ENCODE measurements around the gene SDC4.

The SDC4 gene

GRCh38 chr20:45338121-45339030, 9.8 kb downstream of the SDC4 start:
- H3K4me3 ChIP-seq (ENCODE audit: low read depth, low read length): no peak overlapping the region
- TF ChIP-seq, protein P1, sequence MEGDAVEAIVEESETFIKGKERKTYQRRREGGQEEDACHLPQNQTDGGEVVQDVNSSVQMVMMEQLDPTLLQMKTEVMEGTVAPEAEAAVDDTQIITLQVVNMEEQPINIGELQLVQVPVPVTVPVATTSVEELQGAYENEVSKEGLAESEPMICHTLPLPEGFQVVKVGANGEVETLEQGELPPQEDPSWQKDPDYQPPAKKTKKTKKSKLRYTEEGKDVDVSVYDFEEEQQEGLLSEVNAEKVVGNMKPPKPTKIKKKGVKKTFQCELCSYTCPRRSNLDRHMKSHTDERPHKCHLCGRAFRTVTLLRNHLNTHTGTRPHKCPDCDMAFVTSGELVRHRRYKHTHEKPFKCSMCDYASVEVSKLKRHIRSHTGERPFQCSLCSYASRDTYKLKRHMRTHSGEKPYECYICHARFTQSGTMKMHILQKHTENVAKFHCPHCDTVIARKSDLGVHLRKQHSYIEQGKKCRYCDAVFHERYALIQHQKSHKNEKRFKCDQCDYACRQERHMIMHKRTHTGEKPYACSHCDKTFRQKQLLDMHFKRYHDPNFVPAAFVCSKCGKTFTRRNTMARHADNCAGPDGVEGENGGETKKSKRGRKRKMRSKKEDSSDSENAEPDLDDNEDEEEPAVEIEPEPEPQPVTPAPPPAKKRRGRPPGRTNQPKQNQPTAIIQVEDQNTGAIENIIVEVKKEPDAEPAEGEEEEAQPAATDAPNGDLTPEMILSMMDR (IDR thresholded peaks at IDR 0.05; ENCODE audit: borderline replicate concordance, insufficient read depth, low read depth, low read length): no peak

DNA sequence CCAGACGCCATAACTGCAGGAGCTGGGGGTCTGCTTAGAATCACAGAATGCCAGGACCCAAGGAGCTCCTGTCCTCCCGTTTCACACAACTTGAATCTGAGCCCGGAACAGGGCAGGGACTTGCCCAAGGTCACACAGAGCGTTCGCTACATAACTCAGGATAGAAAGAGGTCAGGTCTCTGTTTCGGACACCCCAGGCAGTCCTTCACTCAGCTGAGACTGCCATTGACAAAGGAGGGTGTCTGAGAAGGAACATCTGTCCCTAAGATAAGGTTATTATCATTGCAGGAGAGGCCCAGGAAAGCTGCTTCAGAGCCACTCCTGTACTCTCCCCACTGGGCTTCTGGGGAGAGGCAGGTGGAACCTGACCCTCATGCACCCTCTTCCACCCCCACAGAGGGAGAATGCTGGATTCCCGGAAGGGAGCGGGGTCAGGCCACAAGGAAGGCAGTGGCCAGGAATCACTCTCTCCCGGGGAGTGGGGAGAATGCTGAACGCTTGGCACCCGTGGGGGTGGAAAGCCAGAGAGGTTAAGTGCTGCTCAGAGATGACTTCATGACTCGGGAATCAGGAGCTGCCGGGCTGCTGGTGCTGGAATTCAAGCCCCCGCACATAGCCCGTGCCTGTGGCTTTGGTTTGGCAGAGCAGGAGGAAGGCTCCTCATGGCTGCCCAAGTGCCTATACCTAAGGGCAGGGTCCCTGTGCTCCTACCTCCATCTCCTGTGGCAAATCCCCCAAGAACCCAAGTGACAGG, 10.7 kb downstream of the SDC4 start:
- H3K4me3 ChIP-seq (ENCODE audit: low read depth, low read length): no peak overlapping the region
- TF ChIP-seq, protein P1 (IDR thresholded peaks at IDR 0.05; ENCODE audit: borderline replicate concordance, insufficient read depth, low read depth, low read length): no peak

- TF ChIP-seq, protein P1 (IDR thresholded peaks at IDR 0.05; ENCODE audit: borderline replicate concordance, insufficient read depth, low read depth, low read length): no peak
- H3K4me3 ChIP-seq (ENCODE audit: low read depth, low read length): no peak overlapping the region
These were observed 11.5 kb downstream of the SDC4 start for GRCh38 chr20:45336530-45337366.

GRCh38 chr20:45330476-45330875, 17.7 kb downstream of the SDC4 start:
- TF ChIP-seq, protein P1 (IDR thresholded peaks at IDR 0.05; ENCODE audit: borderline replicate concordance, insufficient read depth, low read depth, low read length): no peak
- no peak overlapping the region for H3K4me3 ChIP-seq (ENCODE audit: low read depth, low read length)

DNA sequence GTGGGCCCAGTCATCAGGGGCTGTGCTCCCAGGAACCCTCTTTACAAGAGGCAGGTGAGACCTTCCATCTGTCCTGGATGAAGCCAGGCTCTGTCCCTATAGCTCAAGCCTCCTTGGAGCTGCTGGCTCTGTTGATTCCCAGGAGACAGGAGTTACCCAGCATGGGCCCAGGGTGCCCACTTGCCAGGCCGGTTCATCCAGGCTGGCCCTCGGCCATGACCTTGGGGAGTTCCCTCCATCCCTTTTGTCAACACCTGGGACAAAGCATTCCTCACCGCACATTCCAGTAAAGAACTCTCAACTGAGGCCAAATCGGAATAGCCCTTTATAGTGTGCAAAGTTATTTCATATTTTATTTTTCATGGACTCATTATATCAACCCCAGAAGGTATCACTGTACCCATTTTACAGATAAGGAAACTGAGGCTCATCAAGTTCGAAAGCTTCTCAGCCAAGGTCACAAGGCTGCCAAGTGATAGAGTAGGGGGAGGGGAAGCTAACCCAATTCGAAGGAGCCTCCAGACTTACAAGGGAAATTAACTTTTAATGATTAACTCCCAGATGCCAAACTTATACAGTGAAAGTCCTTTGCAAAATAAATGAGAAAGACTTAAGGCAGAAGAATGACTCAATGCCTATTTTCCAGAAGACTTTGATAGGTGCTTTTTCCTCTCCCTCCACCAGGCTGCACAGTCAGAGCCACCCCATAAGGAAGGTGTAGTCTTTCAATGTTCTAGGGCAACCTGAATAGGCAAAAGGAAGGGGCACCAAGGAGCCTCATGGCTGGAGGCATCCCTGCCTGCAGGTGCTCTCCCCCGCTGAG, 18.5 kb downstream of the SDC4 start:
- TF ChIP-seq, protein P1 (IDR thresholded peaks at IDR 0.05; ENCODE audit: borderline replicate concordance, insufficient read depth, low read depth, low read length): no peak
- no peak overlapping the region for H3K4me3 ChIP-seq (ENCODE audit: low read depth, low read length)

DNA sequence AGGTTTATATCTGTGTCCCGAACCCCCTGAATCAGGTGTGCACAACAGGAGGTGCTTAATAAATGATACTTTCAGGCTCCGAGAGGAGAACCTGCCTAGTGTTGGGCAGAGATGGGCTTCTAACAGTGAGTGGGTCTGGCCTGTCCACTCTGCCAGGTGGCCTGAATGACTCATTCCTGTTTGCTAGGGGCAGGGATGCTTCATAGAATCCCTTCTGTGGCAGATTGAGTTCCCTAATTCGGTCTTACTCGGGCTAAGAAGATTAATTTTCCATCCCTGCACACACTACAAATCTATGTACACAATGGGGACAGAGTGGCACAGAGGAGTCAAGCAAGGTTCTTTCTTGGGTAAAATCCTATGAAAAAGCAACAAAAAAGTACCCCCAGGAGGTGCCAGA, 19.8 kb downstream of the SDC4 start:
- TF ChIP-seq, protein P1 (IDR thresholded peaks at IDR 0.05; ENCODE audit: borderline replicate concordance, insufficient read depth, low read depth, low read length): no peak
- H3K4me3 ChIP-seq (ENCODE audit: low read depth, low read length): no peak overlapping the region

Data from GM12875 (cell line).